ENCODE measurements around the gene INTS11. TPM values are rescaled to one million over a fixed set of nuclear protein-coding genes. Genes with fewer than 3 reads are reported as not detected.

INTS11 gene
- polyA plus RNA-seq, 3 donors = 46.2 to 154 (median 49.6) TPM

DNA sequence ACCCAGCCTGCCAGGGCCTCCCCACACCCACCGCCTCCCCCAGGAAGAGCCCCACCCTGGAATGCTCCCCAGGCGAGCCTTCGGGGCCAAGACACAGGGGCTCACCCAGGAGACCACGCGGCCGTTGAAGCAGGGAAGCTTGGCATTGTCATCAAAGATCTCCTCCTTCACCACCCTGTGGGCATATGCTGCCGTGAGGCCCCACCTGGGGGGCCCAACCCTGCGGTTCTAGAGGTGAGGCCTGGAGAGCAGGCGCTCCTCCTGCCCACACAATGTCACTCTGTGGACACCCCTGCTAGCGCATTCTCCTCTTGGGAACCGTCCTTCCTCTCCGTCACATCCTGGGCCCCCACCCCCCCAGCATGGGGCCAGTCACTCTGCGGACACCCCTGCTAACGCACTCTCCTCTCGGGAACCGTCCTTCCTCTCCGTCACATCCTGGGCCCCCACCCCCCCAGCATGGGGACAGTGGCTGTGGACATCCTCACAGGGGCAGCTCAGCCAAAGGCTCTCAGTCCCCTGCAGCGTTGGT is 18.2 kb upstream of the INTS11 start:
- peaks cover 20% of the 10 kb centered on the region for H3K79me2 ChIP-seq (ENCODE audit: insufficient read depth, low read length)
- peaks cover 2 to 6% of the 10 kb centered on the region in 2 donors for H3K4me1 ChIP-seq (ENCODE audit: control insufficient read depth in 1 of 2, insufficient read depth in 2 of 2, low read length in 2 of 2)
- peaks cover 4 to 29% of the 10 kb centered on the region in 2 donors for H3K36me3 ChIP-seq (replicated peaks in 1 of 2; ENCODE audit: control insufficient read depth in 1 of 2, insufficient read depth in 2 of 2, low read length in 2 of 2)
- DNase-seq = no peak
- no peak overlapping the region for H3K9ac ChIP-seq (ENCODE audit: insufficient read depth, low read length, poor library complexity, severe bottlenecking)
- Mint-ChIP-seq H3K36me3 (peaks cover 21 to 40% of the 10 kb centered on the region in 2 donors), H3K4me1 (peaks cover 9% of the 10 kb centered on the region), H3K27ac (peak overlapping the region in 1 of 7 donors; percentile 75), H3K27me3 (ENCODE audit: low read depth in 3 of 3) (peaks cover 2 to 6% (median 4%) of the 10 kb centered on the region in 3 donors), H3K9me3 (peaks cover 0 to 1% (median 0%) of the 10 kb centered on the region in 7 donors), H3K4me3 (no peak overlapping the region)
- no peak overlapping the region for H2AFZ ChIP-seq (ENCODE audit: insufficient read depth, low read depth, low read length, poor library complexity, severe bottlenecking)
- TF ChIP-seq, protein P1, sequence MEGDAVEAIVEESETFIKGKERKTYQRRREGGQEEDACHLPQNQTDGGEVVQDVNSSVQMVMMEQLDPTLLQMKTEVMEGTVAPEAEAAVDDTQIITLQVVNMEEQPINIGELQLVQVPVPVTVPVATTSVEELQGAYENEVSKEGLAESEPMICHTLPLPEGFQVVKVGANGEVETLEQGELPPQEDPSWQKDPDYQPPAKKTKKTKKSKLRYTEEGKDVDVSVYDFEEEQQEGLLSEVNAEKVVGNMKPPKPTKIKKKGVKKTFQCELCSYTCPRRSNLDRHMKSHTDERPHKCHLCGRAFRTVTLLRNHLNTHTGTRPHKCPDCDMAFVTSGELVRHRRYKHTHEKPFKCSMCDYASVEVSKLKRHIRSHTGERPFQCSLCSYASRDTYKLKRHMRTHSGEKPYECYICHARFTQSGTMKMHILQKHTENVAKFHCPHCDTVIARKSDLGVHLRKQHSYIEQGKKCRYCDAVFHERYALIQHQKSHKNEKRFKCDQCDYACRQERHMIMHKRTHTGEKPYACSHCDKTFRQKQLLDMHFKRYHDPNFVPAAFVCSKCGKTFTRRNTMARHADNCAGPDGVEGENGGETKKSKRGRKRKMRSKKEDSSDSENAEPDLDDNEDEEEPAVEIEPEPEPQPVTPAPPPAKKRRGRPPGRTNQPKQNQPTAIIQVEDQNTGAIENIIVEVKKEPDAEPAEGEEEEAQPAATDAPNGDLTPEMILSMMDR (IDR thresholded peaks at IDR 0.05) = no peak
- intact Hi-C loops (cut with micrococcal nuclease) = no loop called here
- H3K27ac ChIP-seq (ENCODE audit: low read depth in 1 of 2, low read length in 2 of 2) = no peak overlapping the region
- H3K4me3 ChIP-seq (replicated peaks in 1 of 3; ENCODE audit: low read depth in 2 of 3, low read length in 3 of 3) = no peak overlapping the region
- 90% methylated on average over 15 of the region's 18 CpGs for WGBS (ENCODE audit: insufficient coverage)
- no peaks in the 10 kb centered on the region for H3K27me3 ChIP-seq (ENCODE audit: control insufficient read depth in 2 of 2, insufficient read depth in 2 of 2, low read length in 2 of 2)
- no peaks in the 10 kb centered on the region for H3K9me3 ChIP-seq (replicated peaks in 1 of 2; ENCODE audit: control insufficient read depth in 1 of 2, insufficient read depth in 1 of 2, low read length in 2 of 2)
- H4K20me1 ChIP-seq (ENCODE audit: insufficient read depth, low read length) = peaks cover 38% of the 10 kb centered on the region
- H3K4me2 ChIP-seq (replicated peaks; ENCODE audit: extremely low read depth, low read length, poor library complexity, severe bottlenecking) = no peak overlapping the region

DNA sequence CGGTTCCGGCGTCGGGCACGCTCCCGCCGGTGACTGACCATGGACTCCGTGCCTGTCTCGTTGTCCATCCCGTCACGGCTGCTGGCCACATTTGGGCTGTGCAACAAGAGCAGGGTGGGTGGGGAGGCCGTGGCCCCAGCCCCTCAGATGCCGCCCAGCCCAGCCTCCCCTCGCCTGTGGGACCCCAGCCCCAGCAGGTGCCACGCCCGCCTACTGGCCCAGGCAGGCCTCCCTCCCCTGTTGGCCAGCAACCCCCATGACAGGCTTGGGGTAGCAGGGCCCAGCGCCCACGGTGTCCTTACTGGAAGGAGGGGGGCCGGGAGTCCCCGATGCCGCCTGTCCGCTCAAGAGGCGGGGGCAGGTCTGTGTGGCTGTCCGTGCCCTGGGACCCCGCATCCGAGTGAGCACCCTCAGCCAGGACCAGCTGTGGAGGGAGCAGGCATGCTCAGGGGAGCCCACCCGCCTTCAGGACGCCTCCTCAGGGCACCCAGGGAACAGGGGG is 17.7 kb upstream of the INTS11 start:
- no peak overlapping the region for H2AFZ ChIP-seq (ENCODE audit: insufficient read depth, low read depth, low read length, poor library complexity, severe bottlenecking)
- H4K20me1 ChIP-seq (ENCODE audit: insufficient read depth, low read length) = peaks cover 36% of the 10 kb centered on the region
- H3K4me2 ChIP-seq (replicated peaks; ENCODE audit: extremely low read depth, low read length, poor library complexity, severe bottlenecking) = no peak overlapping the region
- intact Hi-C loops (cut with micrococcal nuclease) = no loop called here
- 97% methylated on average over 21 of the region's 28 CpGs for WGBS (ENCODE audit: insufficient coverage)
- H3K79me2 ChIP-seq (ENCODE audit: insufficient read depth, low read length) = peaks cover 14% of the 10 kb centered on the region
- peaks cover 21 to 44% of the 10 kb centered on the region in 2 donors for H3K36me3 Mint-ChIP-seq
- peaks cover 9 to 29% of the 10 kb centered on the region in 2 donors for H3K36me3 ChIP-seq (replicated peaks in 1 of 2; ENCODE audit: control insufficient read depth in 1 of 2, insufficient read depth in 2 of 2, low read length in 2 of 2)
- no peak overlapping the region for H3K27ac Mint-ChIP-seq
- no peak overlapping the region for H3K9ac ChIP-seq (ENCODE audit: insufficient read depth, low read length, poor library complexity, severe bottlenecking)
- H3K4me1 ChIP-seq (ENCODE audit: control insufficient read depth in 1 of 2, insufficient read depth in 2 of 2, low read length in 2 of 2) = peaks cover 0 to under 1% of the 10 kb centered on the region in 2 donors
- TF ChIP-seq, protein P1 (IDR thresholded peaks at IDR 0.05) = no peak
- peaks cover 4% of the 10 kb centered on the region for H3K4me1 Mint-ChIP-seq
- H3K4me3 Mint-ChIP-seq = no peak overlapping the region
- no peak overlapping the region for H3K4me3 ChIP-seq (replicated peaks in 1 of 3; ENCODE audit: low read depth in 2 of 3, low read length in 3 of 3)
- no peak overlapping the region for H3K27ac ChIP-seq (ENCODE audit: low read depth in 1 of 2, low read length in 2 of 2)
- no peaks in the 10 kb centered on the region for H3K9me3 ChIP-seq (replicated peaks in 1 of 2; ENCODE audit: control insufficient read depth in 1 of 2, insufficient read depth in 1 of 2, low read length in 2 of 2)
- H3K27me3 ChIP-seq (ENCODE audit: control insufficient read depth in 2 of 2, insufficient read depth in 2 of 2, low read length in 2 of 2) = no peaks in the 10 kb centered on the region
- DNase-seq = no peak
- H3K27me3 Mint-ChIP-seq (ENCODE audit: low read depth in 3 of 3) = peaks cover 0 to 6% (median 2%) of the 10 kb centered on the region in 3 donors
- H3K9me3 Mint-ChIP-seq = peaks cover 0 to 1% (median 0%) of the 10 kb centered on the region in 7 donors
